Neuronal stem cell (in vitro differentiated cells): ENCODE measurements around the gene FMN1.

Experiments used
- DNase-seq: peaks from one replicate; pipeline ENCODE4 v3.0.0-alpha.2; 2013; ENCODE audit warnings: low spot score
- H2AFZ ChIP-seq: one replicate; pipeline ENCODE4 v1.6.1; 2013; ENCODE audit warnings: mild to moderate bottlenecking, low read length, inconsistent platforms
- H2AK5ac ChIP-seq: 2 replicates; pipeline ENCODE4 v1.6.1; 2013; ENCODE audit warnings: low read depth, mild to moderate bottlenecking, inconsistent platforms, low read length, moderate library complexity, mixed read lengths
- H2BK120ac ChIP-seq: 2 replicates; pipeline ENCODE4 v1.6.1; 2013; ENCODE audit warnings: low read depth, mild to moderate bottlenecking, inconsistent platforms, low read length, moderate library complexity, mixed read lengths
- H2BK12ac ChIP-seq: one replicate; pipeline ENCODE4 v1.6.1; 2013; ENCODE audit warnings: low read length, inconsistent platforms
- H2BK15ac ChIP-seq: 2 replicates; pipeline ENCODE4 v1.6.1; 2013; ENCODE audit warnings: mild to moderate bottlenecking, low read length, inconsistent platforms, mixed read lengths
- H2BK5ac ChIP-seq: one replicate; pipeline ENCODE4 v1.6.1; 2013; ENCODE audit warnings: inconsistent platforms, mild to moderate bottlenecking, low read length, moderate library complexity
- H3K14ac ChIP-seq: one replicate; pipeline ENCODE4 v1.6.1; 2013; ENCODE audit warnings: low read length, inconsistent platforms
- H3K18ac ChIP-seq: 2 replicates; pipeline ENCODE4 v1.6.1; 2013; ENCODE audit warnings: low read length, inconsistent platforms
- H3K23ac ChIP-seq: 2 replicates; pipeline ENCODE4 v1.6.1; 2013; ENCODE audit warnings: low read depth, mild to moderate bottlenecking, mixed read lengths, low read length, inconsistent platforms; ENCODE audit not compliant: poor library complexity
- H3K27ac ChIP-seq: replicated peaks from 3 replicates; pipeline ENCODE4 v1.5.1; 2013; ENCODE audit warnings: low read length, inconsistent platforms
- H3K27me3 ChIP-seq, 3 experiments: 2 replicates each; pipeline ENCODE4 v1.6.1; 2013; ENCODE audit warnings: low read length in 3 of 3, mild to moderate bottlenecking in 2 of 3, inconsistent platforms in 1 of 3, low read depth in 1 of 3, mixed read lengths in 1 of 3, moderate library complexity in 1 of 3; ENCODE audit not compliant: control insufficient read depth in 3 of 3, insufficient read depth in 3 of 3
- H3K36me3 ChIP-seq, 2 donors: replicated peaks in 1 of 2; 2 replicates each; pipeline ENCODE4 v1.6.1; 2013; ENCODE audit warnings: low read length in 2 of 2; ENCODE audit not compliant: control insufficient read depth in 2 of 2, insufficient read depth in 2 of 2
- H3K4ac ChIP-seq: 2 replicates; pipeline ENCODE4 v1.6.1; 2013; ENCODE audit warnings: inconsistent platforms, mild to moderate bottlenecking, low read length, moderate library complexity
- H3K4me1 ChIP-seq, 2 donors: 1 replicate in 1 of 2; 2 replicates in 1 of 2; pipeline ENCODE4 v1.6.1; 2013; ENCODE audit warnings: low read length in 2 of 2, low read depth in 1 of 2; ENCODE audit not compliant: control insufficient read depth in 2 of 2, insufficient read depth in 1 of 2
- H3K4me2 ChIP-seq: one replicate; pipeline ENCODE4 v1.6.1; 2013; ENCODE audit warnings: mild to moderate bottlenecking, low read length, inconsistent platforms; ENCODE audit not compliant: insufficient read depth, poor library complexity, severe bottlenecking
- H3K4me3 ChIP-seq, 2 donors: 2 replicates each; pipeline ENCODE4 v1.5.1; 2013; ENCODE audit warnings: low read length in 2 of 2, mild to moderate bottlenecking in 2 of 2, inconsistent platforms in 1 of 2, moderate library complexity in 1 of 2
- H3K79me1 ChIP-seq: one replicate; pipeline ENCODE4 v1.6.1; 2013; ENCODE audit warnings: low read depth, mild to moderate bottlenecking, inconsistent platforms, low read length, moderate library complexity
- H3K9ac ChIP-seq: one replicate; pipeline ENCODE4 v1.6.1; 2013; ENCODE audit warnings: mild to moderate bottlenecking, low read depth, low read length, inconsistent platforms; ENCODE audit not compliant: poor library complexity
- H3K9me3 ChIP-seq, 2 donors: replicated peaks in 1 of 2; 2 replicates each; pipeline versions ENCODE3 to v1.6.1; 2013; ENCODE audit warnings: low read length in 2 of 2, mild to moderate bottlenecking in 2 of 2, inconsistent platforms in 1 of 2, low read depth in 1 of 2, mixed read lengths in 1 of 2, moderate library complexity in 1 of 2; ENCODE audit not compliant: control insufficient read depth in 2 of 2, insufficient read depth in 1 of 2
- H4K8ac ChIP-seq: one replicate; pipeline ENCODE4 v1.6.1; 2013; ENCODE audit warnings: low read depth, mild to moderate bottlenecking, inconsistent platforms, low read length, moderate library complexity
- H4K91ac ChIP-seq: one replicate; pipeline ENCODE4 v1.6.1; 2013; ENCODE audit warnings: low read length, low read depth, mild to moderate bottlenecking, inconsistent platforms; ENCODE audit not compliant: poor library complexity
- WGBS, 2 donors: extraction: QIAGEN DNeasy Blood & Tissue Kit; methylation state at CpG; one replicate each; pipeline ENCODE4 v1.1.7; 2013; ENCODE audit warnings: missing lambda C conversion rate in 2 of 2, mixed read lengths in 1 of 2; ENCODE audit not compliant: insufficient read length in 2 of 2, insufficient replicate concordance in 1 of 2; ENCODE audit errors: extremely low coverage in 2 of 2; 5-methylcytosine and 5-hydroxymethylcytosine counted together

The FMN1 gene

DNA sequence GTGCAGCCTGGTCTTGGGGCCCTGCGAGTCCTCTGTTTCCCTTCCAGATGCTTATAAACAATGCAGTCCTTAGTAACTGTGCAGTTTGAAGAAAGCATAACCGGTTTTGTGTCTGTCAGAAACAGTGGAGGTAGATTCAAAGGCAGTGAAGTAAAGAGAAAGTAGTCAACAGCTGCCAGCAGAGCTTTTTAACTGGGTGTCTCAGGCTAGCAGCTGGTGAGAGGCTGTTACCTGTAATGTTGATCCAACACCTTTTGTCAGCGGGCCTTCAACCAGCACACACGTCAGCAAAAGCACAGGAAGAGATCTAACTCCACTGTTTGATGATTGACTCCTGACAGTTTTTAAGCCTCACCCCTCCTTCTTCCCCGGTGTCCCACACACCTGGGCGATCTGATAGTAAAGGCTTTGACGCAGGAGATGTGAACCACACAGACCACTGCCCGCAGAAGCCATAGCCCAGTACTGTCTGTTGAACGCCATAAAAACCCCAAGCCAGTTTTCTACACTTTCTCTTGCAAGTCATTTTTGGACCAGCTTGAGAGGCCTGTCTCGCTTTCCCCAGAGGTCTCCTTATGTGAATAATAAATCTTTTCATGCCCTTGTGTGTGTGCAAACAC is 178.0 kb downstream of the FMN1 start:
- Histone ChIP-seq H3K27me3 (no peaks in the 10 kb centered on the region), H2AFZ (no peak overlapping the region), H3K14ac (no peak overlapping the region), H3K4me3 (no peak overlapping the region), H4K8ac (no peak overlapping the region), H3K4ac (no peak overlapping the region), H3K18ac (no peak overlapping the region), H3K9ac (no peak overlapping the region), H3K4me2 (no peak overlapping the region), H3K79me1 (no peaks in the 10 kb centered on the region), H2BK15ac (no peak overlapping the region), H3K4me1 (peaks cover 0 to 12% of the 10 kb centered on the region in 2 donors), H2BK120ac (no peak overlapping the region), H4K91ac (no peak overlapping the region), H2BK5ac (no peak overlapping the region), H2AK5ac (no peak overlapping the region), H3K9me3 (peaks cover 0 to 4% of the 10 kb centered on the region in 2 donors), H3K23ac (no peak overlapping the region), H2BK12ac (no peak overlapping the region), H3K36me3 (no peaks in the 10 kb centered on the region), H3K27ac (no peak overlapping the region)
- no CpG with 5 or more reads among the region's 10 CpGs for WGBS, 2 donors
- no peak for DNase-seq

DNA sequence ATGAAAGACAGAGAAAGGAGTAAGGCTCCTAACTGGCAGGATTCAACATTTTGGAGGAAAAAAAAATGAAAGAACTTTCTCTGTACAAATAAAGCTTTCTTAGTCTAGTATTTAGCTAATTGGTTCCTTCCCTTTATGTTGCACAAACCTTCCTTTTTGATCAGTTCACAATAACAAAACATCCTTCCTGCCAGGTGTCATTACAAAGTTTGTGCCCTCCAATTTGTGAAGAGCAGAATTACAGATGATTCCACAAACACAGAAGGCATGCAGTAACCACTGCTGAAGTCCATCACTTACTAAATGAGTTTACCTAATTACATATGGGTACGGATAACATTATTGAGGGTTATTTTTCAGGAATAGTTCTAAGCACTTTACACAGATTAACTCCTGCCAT is 179.9 kb downstream of the FMN1 start:
- H4K8ac ChIP-seq: no peak overlapping the region
- H3K18ac ChIP-seq: no peak overlapping the region
- H3K79me1 ChIP-seq: no peaks in the 10 kb centered on the region
- no peak overlapping the region for H3K23ac ChIP-seq
- H2BK15ac ChIP-seq: no peak overlapping the region
- H3K9ac ChIP-seq: no peak overlapping the region
- DNase-seq: no peak
- peaks cover 0 to 4% of the 10 kb centered on the region in 2 donors for H3K9me3 ChIP-seq
- peak overlapping the region; percentile 77 for H2AFZ ChIP-seq
- no peak overlapping the region for H3K14ac ChIP-seq
- no peak overlapping the region for H3K4me3 ChIP-seq
- H3K36me3 ChIP-seq: no peaks in the 10 kb centered on the region
- no peak overlapping the region for H3K27ac ChIP-seq
- no peak overlapping the region for H2AK5ac ChIP-seq
- H3K4me1 ChIP-seq: peaks cover 0 to 12% of the 10 kb centered on the region in 2 donors
- no peak overlapping the region for H3K4ac ChIP-seq
- no peak overlapping the region for H2BK120ac ChIP-seq
- H3K4me2 ChIP-seq: no peak overlapping the region
- no CpG with 5 or more reads among the region's 1 CpG for WGBS, 2 donors
- no peak overlapping the region for H2BK5ac ChIP-seq
- no peak overlapping the region for H4K91ac ChIP-seq
- H2BK12ac ChIP-seq: no peak overlapping the region
- H3K27me3 ChIP-seq: no peaks in the 10 kb centered on the region

DNA sequence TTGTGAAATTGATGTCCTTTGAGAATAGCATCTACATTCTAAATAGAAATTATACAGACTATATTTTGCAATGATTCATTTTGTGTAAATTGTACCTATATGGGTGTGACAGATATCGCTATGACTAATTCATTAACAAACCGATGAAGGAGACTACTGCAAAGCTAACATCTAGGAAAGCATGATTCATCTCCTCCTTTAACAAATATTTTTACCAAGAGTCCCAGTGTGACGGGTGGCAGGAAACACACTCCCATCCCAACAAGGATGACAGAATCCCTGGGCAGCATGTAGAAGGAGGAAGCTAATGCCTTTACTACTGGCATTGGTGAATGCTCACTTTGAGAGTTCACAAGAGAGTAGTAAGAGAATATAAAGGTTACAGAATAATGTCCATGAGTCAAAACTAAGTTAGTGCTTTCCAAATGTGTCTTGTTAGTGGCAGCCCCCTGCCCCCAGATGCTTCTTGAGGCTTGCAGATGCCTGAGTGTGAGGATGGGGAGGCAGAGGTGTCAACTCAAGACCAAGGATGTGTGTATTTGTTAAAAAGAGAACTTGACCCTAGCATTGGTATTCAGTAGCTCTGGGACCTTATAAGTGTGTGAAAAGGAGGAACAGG is 180.6 kb downstream of the FMN1 start:
- H3K36me3 ChIP-seq: no peaks in the 10 kb centered on the region
- H3K18ac ChIP-seq: no peak overlapping the region
- no peak for DNase-seq
- H3K23ac ChIP-seq: no peak overlapping the region
- no peak overlapping the region for H3K14ac ChIP-seq
- H3K4me1 ChIP-seq: peaks cover 0 to 12% of the 10 kb centered on the region in 2 donors
- no peak overlapping the region for H2BK5ac ChIP-seq
- no peak overlapping the region for H3K27ac ChIP-seq
- no peak overlapping the region for H4K91ac ChIP-seq
- no peak overlapping the region for H3K4ac ChIP-seq
- H3K4me3 ChIP-seq: no peak overlapping the region
- H2BK15ac ChIP-seq: peak overlapping the region; percentile 6
- H3K27me3 ChIP-seq: no peaks in the 10 kb centered on the region
- H2BK120ac ChIP-seq: no peak overlapping the region
- no peaks in the 10 kb centered on the region for H3K79me1 ChIP-seq
- no peak overlapping the region for H2AFZ ChIP-seq
- H3K9ac ChIP-seq: no peak overlapping the region
- no peak overlapping the region for H2AK5ac ChIP-seq
- no peak overlapping the region for H2BK12ac ChIP-seq
- peaks cover 0 to 4% of the 10 kb centered on the region in 2 donors for H3K9me3 ChIP-seq
- H3K4me2 ChIP-seq: no peak overlapping the region
- WGBS, 2 donors: no CpG with 5 or more reads among the region's 3 CpGs
- no peak overlapping the region for H4K8ac ChIP-seq

DNA sequence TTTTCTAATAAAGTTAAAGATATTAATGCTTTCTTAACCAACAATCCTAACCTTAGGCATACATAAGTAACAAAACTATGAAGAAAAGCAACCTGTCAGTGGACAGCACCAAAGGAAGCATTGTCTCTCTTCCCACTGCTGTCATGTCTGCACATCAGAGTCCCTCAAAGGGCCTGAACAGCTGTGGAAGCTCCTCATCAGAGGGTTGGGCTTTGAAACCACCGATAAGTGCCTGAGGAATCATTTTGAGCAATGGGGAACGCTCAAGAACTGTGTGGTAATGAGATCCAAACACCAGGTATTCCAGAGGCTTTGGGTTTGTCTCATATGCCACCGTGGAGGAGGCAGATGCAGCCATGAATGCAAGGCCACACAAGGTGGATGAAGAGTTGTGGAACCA is 182.5 kb downstream of the FMN1 start:
- Histone ChIP-seq H3K23ac (no peak overlapping the region), H3K4me2 (no peak overlapping the region), H2BK120ac (no peak overlapping the region), H3K27me3 (no peaks in the 10 kb centered on the region), H2AK5ac (no peak overlapping the region), H4K91ac (no peak overlapping the region), H3K79me1 (no peaks in the 10 kb centered on the region), H2BK5ac (no peak overlapping the region), H2BK15ac (no peak overlapping the region), H3K4me3 (no peak overlapping the region), H3K4ac (no peak overlapping the region), H3K4me1 (peaks cover 0 to 30% of the 10 kb centered on the region in 2 donors), H3K27ac (no peak overlapping the region), H3K9ac (no peak overlapping the region), H3K14ac (no peak overlapping the region), H3K9me3 (no peaks in the 10 kb centered on the region), H3K18ac (no peak overlapping the region), H3K36me3 (no peaks in the 10 kb centered on the region), H2BK12ac (no peak overlapping the region), H4K8ac (no peak overlapping the region), H2AFZ (no peak overlapping the region)
- no peak for DNase-seq
- WGBS, 2 donors: no CpG with 5 or more reads among the region's 3 CpGs
